Measurements from ENCODE around the gene ANKS1B.
"Not testable (repeated sequence)": the region's sequence is repeated elsewhere in the genome, so short reads cannot be mapped to it uniquely, and the experiment has no call there.

The ANKS1B gene

DNA sequence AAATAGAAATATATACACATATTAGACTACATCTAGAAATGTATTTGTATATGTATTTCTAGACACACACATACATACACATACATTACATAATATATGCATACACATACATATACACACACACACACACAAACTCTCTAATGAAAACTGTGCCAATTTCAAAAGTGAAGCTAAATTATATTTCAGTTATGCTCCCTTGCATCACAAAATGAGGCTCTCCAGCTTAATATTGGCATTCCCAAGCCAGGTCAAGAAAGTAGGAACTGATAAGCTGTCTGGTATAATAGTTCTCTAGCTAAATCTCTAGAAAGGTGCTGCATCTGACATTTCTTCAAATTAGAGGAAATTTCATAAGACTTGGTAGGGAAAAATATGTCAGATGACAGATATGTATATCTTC lies 280.3 kb downstream of the ANKS1B start:
- DNase-seq (ENCODE audit: low read depth) = no peak

DNA sequence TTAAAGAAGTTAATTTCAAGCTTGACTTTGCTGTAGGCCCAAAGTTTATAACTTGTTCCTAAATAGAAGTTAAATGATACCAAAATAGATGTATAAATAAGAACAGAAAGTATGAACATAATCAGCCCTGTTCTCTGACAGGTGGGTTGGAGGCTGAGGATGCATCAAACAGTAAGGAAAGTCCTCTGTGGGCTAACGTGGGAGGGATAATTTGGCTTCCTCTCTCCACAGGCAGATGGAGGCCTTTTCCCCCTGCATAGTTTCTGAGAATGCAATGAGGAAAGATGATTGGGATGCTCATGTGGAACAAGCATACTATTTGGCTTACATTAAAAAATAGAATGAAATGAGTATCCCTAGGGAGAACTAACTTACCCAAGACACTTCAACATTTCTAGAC lies 280.7 kb downstream of the ANKS1B start:
- no peak for DNase-seq (ENCODE audit: low read depth)

GRCh38 chr12:99700032-99700431 lies 284.7 kb downstream of the ANKS1B start:
- no peak for DNase-seq (ENCODE audit: low read depth)

DNA sequence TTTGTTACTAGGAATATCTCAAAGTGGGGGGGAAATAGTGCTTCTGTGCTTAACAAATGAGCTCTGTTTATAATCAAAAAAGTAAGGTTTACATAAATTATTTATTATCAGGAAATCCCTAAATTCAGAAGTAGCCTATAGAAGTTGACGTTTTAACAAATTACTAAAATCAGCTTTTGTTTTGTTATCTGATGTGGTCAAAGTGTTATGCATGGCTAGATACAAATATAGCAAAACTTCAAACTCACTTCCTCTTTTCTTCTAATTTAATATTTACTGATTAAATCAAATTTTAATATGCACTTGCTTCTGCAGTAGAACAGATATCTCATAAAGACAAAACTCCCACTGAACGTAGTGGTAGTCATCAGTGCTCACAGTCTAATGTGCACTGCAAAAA lies 289.7 kb downstream of the ANKS1B start:
- no peak for DNase-seq (ENCODE audit: low read depth)

- no peak for DNase-seq (ENCODE audit: low read depth)
These were observed 298.6 kb downstream of the ANKS1B start for GRCh38 chr12:99686142-99686541.

- DNase-seq (ENCODE audit: low read depth) = no peak
These were observed 304.5 kb downstream of the ANKS1B start for GRCh38 chr12:99680276-99680675.

- DNase-seq (ENCODE audit: low read depth) = no peak
These were observed 314.1 kb downstream of the ANKS1B start for GRCh38 chr12:99670635-99671034.

DNA sequence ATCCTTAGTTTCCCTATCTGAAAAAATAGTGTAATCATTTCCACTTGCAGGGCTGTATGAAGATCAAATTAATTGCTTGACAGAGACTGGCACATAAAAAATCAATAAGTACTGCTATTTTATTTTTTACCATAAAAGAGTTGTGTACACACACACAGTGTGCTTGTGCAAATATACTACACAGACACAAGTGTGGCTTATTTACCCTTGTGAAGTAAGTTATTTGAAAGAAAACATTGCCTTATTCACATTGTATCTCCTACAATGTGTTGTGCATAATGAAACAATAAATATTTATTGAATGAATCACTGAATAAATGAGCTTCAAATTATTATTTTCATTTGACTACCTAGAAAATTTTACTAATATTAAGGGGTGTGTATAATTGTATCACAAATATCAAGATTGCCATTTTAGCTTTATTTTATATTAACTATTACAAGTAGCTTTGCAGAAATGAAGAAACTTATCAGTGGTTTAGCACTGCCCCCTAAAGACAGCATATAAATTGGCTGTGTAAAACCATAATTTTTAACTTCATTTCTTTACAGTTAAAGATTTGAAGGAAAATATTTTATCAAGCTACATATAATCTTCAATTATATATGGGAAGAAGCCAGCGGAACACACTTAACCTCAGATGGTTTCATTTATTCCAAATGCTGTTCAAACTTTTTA lies 325.9 kb downstream of the ANKS1B start:
- DNase-seq (ENCODE audit: low read depth) = no peak

- no peak for DNase-seq (ENCODE audit: low read depth)
These were observed 335.2 kb downstream of the ANKS1B start for GRCh38 chr12:99649551-99649950.

GRCh38 chr12:99648183-99648582 lies 336.6 kb downstream of the ANKS1B start:
- no peak for DNase-seq (ENCODE audit: low read depth)

DNA sequence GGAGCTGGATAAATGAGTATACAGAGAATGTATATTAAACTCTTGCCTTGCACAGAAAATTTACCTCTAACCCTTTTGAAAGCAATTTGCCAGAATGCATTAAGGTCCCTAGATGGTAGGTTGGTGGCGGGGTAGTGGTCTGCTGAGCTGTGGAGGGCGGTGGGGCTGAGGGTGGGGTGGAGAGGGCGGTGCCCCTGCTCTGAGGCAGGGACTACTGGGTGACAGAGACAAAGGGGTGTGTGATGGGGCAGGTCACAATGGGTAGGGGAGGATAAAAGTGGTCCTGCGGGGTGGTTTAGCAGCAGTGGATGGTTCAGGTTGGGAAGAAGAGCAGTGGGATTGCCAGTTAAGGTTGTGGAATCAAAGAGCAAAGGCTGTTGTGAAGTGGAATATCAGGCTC lies 337.3 kb downstream of the ANKS1B start, which contains the start of gene GARIN6:
TSS of gene GARIN6 (plus strand) at position 301 of the 400 bp plus-strand sequence. CDS start 422 bp downstream, outside the sequence.
- no peak for DNase-seq (ENCODE audit: low read depth)

- DNase-seq (ENCODE audit: low read depth) = no peak
These were observed 340.1 kb downstream of the ANKS1B start for GRCh38 chr12:99644629-99645028.

- DNase-seq (ENCODE audit: low read depth) = no peak
These were observed 357.3 kb downstream of the ANKS1B start for GRCh38 chr12:99627459-99627858.

GRCh38 chr12:99624591-99624990 lies 360.1 kb downstream of the ANKS1B start:
- DNase-seq (ENCODE audit: low read depth) = not testable (repeated sequence)

GRCh38 chr12:99620159-99620479 lies 364.6 kb downstream of the ANKS1B start:
- DNase-seq (ENCODE audit: low read depth) = no peak

DNA sequence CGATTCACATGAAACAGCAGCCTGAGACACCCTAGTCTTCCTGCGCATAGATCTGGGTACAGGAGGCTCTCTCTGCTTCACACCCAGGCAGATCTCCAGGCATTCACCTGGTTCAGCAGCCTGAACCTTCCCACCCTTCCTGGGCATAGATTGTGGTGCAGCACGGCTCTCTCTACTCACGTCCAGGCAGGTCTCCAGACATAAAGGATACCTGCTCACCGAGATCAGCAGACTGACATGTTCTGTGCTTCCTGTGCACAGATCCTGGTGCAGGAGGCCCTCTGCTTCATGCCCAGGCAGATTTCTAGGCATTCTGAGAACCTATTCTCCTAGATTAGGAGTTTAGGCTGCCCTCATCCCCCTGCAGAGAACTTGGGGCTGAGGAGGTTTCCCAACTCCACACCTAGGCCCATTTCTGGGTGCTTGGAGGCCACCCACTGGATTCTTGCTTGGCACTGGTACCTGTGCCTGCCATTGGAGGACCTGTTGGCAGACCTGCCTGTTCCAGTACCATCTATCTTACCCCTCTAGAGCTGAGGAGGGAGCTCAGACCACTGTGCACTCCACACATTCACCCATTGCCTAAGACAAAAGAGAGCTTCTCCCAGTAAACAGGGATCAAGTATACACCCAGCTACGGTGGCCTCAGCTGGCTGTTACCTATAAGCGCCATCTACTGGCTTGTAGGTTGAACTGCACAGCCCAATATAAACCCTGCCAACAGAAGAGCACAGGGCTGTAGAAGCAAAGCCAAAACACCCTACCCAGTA lies 365.2 kb downstream of the ANKS1B start:
- no peak for DNase-seq (ENCODE audit: low read depth)

- no peak for DNase-seq (ENCODE audit: low read depth)
These were observed 366.1 kb downstream of the ANKS1B start for GRCh38 chr12:99618657-99619056.

GRCh38 chr12:99611599-99611998 lies 373.1 kb downstream of the ANKS1B start:
- no peak for DNase-seq (ENCODE audit: low read depth)

DNA sequence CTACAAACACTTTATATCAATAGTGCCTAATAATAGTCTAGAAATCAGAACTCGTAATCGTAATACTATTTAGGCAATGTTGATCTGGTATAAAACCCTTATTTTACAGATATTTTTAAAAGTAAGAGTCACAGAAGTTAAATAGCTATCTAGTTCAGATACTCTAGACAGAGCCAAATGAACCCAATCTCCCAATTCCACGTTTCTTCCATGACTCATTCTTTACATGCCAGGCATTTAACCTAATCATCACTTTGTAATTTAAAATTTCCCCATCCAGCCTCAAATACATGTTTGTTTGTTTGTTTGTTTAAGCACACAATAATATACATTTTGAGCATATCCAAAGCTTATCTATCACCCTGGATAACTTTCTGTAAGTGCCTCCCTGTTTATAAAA lies 373.6 kb downstream of the ANKS1B start:
- no peak for DNase-seq (ENCODE audit: low read depth)

DNA sequence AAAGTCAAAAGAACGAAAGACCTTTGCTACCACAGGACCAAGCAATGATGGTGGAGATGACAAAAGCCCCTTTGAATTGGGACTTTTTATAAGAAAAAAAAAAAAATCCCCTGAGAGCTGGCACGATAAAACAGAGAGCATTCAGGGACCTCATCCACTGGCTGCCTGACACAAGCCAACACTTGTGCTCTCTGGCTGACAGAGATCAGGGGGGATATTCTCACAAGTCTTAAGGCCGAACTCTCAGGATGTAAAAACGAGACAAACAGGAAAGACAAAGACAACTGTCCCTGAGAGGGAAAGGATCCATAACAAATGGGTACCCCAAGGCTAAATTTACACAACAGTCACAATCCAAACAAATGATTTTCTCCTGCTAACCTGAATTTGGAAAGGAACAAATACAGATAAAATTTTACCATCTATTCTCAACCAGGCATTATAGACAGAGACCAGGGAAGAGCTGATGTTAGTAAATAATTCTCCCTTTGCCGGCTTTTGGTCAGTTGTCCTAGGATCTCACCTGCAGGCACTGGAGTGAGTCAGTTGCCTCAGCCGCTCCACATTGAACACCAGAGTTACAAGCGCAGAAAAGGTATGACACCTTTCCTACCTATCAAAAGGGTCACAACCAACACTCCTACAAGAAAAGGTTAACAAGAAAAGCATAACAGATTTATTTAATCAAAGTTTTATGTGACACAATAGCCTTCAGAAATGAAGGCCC lies 375.1 kb downstream of the ANKS1B start:
- DNase-seq (ENCODE audit: low read depth) = no peak

DNA sequence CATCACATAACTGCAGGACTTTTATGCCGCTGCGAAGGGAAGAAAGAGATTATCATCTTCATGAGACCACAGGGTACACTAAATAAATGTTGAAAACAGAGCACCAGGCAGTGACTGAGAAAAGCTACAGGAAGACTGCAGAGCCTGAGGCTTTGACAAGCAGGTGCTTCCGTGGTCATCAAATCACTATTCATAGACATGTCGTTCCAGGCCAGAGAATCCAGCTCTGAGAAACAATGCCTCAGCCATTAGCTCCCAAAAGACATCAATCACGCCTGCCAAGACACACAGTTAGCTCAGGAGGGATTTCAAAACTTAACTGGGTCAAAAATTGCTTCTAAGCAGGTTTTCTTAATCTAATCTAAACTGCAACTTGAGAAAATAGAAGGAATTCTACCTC lies 384.3 kb downstream of the ANKS1B start:
- DNase-seq (ENCODE audit: low read depth) = no peak

DNA sequence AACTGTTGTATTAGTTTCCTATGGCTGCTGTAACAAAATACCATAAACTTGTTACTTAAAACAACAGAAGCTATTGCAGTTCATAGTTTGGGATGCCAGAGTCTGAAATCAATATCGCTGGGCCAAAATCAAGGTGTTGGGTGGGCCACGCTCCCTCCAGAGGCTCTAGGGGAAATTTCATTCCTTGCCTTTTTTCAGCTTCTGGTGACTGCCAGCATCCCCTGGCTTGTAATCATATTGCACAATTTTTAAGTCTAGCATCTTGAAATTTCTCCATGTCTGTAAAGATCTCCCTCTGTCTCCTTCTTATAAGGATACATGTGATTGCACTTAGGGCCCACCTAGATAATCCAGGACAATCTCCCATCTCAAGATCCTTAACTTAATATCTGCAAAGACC lies 386.0 kb downstream of the ANKS1B start:
- no peak for DNase-seq (ENCODE audit: low read depth)

GRCh38 chr12:99596762-99597161 lies 388.0 kb downstream of the ANKS1B start:
- no peak for DNase-seq (ENCODE audit: low read depth)

Measured in stromal cell of bone marrow (primary cell).